HEK293 (cell line): ENCODE results near the gene RIPK4.

Experiments
- SP2 ChIP-seq: fragments of 450-650 bp; formaldehyde crosslinking; IDR thresholded peaks from 2 replicates; pipeline ENCODE4 v1.5.1; 2016; ENCODE audit warnings: missing biosample characterization, missing genetic modification characterization
- YY1 ChIP-seq: fragments of 450-650 bp; formaldehyde crosslinking; IDR thresholded peaks from 2 replicates; pipeline ENCODE4 v1.5.1; 2018; ENCODE audit warnings: missing biosample characterization, missing genetic modification characterization
- ZNF138 ChIP-seq: fragments of 450-650 bp; formaldehyde crosslinking; IDR thresholded peaks from 2 replicates; pipeline ENCODE4 v1.5.1; 2016; ENCODE audit warnings: missing biosample characterization, missing genetic modification characterization, borderline replicate concordance
- ZNF274 ChIP-seq, 2 experiments: fragments of 200-500 bp in 1 of 2; fragments of 450-650 bp in 1 of 2; sonication (Bioruptor generic) in 1 of 2; formaldehyde crosslinking in 1 of 2; IDR thresholded peaks; 2 replicates each; pipeline versions ENCODE4 v1.5.1 to v1.6.1; 2014 to 2016; ENCODE audit warnings: borderline replicate concordance in 1 of 2, inconsistent platforms in 1 of 2, low read length in 1 of 2, missing biosample characterization in 1 of 2, missing genetic modification characterization in 1 of 2
- ZNF558 ChIP-seq: fragments of 450-650 bp; formaldehyde crosslinking; IDR thresholded peaks from 2 replicates; pipeline ENCODE4 v1.5.1; 2016; ENCODE audit warnings: missing biosample characterization, missing genetic modification characterization
- ZNF654 ChIP-seq: fragments of 450-650 bp; formaldehyde crosslinking; IDR thresholded peaks from 2 replicates; pipeline ENCODE4 v1.5.1; 2016; ENCODE audit warnings: low read depth, missing biosample characterization, missing genetic modification characterization
- TF ChIP-seq, protein P1 (sequence below): fragments of 450-650 bp; formaldehyde crosslinking; IDR thresholded peaks from 2 replicates; pipeline ENCODE4 v1.5.1; 2016; ENCODE audit warnings: missing biosample characterization, missing genetic modification characterization, low read depth
- TF ChIP-seq, protein P2 (sequence below): fragments of 450-650 bp; formaldehyde crosslinking; IDR thresholded peaks from 2 replicates; pipeline ENCODE4 v1.5.1; 2016; ENCODE audit warnings: missing biosample characterization, missing genetic modification characterization
- TF ChIP-seq, protein P3 (sequence below): fragments of 450-650 bp; formaldehyde crosslinking; IDR thresholded peaks from 2 replicates; pipeline ENCODE4 v1.5.1; 2016; ENCODE audit warnings: missing biosample characterization, missing genetic modification characterization
- TF ChIP-seq, protein P4 (sequence below): fragments of 450-650 bp; formaldehyde crosslinking; IDR thresholded peaks from 2 replicates; pipeline ENCODE4 v1.5.1; 2016; ENCODE audit warnings: missing biosample characterization, missing genetic modification characterization
- TF ChIP-seq, protein P5 (sequence below): fragments of 450-650 bp; formaldehyde crosslinking; IDR thresholded peaks from 2 replicates; pipeline ENCODE4 v1.5.1; 2016; ENCODE audit warnings: missing biosample characterization, missing genetic modification characterization

DNA sequence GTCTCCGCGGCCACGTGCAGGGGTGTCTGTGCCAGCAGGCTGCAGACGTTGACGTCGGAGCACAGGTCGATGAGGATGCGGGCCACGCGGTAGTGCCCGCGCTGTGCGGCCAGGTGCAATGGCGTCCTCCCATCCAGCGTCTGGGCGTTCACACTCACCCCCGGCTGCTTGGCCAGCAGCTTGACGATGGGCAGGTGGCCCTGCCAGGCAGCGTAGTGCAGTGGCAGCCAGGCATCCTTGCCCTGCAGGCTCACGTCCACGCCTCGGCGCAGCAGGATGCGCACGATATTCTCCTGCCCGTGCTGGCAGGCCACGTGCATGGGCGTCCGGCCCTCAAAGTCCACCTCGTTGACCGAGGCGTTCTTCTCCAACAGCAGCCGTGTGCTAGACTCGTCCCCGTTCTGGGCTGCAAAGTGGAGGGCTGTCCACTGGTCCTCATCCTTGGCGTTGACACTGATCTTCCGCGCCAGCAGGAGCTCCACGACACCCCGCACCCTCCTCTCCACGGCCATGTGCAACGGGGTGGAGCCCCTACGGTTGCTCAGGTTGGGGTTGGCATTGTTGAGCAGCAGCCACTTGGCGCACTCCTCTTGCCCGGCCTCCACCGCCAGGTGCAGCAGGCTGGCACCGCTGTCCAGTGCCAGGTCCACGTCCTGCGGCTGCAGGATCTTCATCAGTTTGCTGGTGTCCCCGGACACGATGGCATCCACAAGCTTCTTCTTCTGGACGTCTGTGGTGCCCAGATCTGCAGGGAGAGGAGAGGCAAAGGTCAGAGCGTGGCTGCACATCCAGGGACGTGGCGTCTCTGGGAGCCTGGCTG is 25.4 kb downstream of the RIPK4 start:
- TF ChIP-seq, protein P1, sequence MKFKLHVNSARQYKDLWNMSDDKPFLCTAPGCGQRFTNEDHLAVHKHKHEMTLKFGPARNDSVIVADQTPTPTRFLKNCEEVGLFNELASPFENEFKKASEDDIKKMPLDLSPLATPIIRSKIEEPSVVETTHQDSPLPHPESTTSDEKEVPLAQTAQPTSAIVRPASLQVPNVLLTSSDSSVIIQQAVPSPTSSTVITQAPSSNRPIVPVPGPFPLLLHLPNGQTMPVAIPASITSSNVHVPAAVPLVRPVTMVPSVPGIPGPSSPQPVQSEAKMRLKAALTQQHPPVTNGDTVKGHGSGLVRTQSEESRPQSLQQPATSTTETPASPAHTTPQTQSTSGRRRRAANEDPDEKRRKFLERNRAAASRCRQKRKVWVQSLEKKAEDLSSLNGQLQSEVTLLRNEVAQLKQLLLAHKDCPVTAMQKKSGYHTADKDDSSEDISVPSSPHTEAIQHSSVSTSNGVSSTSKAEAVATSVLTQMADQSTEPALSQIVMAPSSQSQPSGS (tag by site-specific recombination) = no peak
- TF ChIP-seq ZNF138 (tag by site-specific recombination) (no peak), ZNF654 (tag by site-specific recombination) (no peak), ZNF274 (IDR thresholded peaks at IDR 0.05; ENCODE audit: low read length) (no peak), ZNF274 (tag by site-specific recombination; IDR thresholded peaks at IDR 0.05; ENCODE audit: borderline replicate concordance) (no peak), SP2 (tag by site-specific recombination) (no peak), YY1 (no peak), ZNF558 (no peak)
- TF ChIP-seq, protein P2, sequence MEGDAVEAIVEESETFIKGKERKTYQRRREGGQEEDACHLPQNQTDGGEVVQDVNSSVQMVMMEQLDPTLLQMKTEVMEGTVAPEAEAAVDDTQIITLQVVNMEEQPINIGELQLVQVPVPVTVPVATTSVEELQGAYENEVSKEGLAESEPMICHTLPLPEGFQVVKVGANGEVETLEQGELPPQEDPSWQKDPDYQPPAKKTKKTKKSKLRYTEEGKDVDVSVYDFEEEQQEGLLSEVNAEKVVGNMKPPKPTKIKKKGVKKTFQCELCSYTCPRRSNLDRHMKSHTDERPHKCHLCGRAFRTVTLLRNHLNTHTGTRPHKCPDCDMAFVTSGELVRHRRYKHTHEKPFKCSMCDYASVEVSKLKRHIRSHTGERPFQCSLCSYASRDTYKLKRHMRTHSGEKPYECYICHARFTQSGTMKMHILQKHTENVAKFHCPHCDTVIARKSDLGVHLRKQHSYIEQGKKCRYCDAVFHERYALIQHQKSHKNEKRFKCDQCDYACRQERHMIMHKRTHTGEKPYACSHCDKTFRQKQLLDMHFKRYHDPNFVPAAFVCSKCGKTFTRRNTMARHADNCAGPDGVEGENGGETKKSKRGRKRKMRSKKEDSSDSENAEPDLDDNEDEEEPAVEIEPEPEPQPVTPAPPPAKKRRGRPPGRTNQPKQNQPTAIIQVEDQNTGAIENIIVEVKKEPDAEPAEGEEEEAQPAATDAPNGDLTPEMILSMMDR = no peak
- TF ChIP-seq, protein P3, sequence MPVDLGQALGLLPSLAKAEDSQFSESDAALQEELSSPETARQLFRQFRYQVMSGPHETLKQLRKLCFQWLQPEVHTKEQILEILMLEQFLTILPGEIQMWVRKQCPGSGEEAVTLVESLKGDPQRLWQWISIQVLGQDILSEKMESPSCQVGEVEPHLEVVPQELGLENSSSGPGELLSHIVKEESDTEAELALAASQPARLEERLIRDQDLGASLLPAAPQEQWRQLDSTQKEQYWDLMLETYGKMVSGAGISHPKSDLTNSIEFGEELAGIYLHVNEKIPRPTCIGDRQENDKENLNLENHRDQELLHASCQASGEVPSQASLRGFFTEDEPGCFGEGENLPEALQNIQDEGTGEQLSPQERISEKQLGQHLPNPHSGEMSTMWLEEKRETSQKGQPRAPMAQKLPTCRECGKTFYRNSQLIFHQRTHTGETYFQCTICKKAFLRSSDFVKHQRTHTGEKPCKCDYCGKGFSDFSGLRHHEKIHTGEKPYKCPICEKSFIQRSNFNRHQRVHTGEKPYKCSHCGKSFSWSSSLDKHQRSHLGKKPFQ (tag by site-specific recombination) = no peak
- TF ChIP-seq, protein P4, sequence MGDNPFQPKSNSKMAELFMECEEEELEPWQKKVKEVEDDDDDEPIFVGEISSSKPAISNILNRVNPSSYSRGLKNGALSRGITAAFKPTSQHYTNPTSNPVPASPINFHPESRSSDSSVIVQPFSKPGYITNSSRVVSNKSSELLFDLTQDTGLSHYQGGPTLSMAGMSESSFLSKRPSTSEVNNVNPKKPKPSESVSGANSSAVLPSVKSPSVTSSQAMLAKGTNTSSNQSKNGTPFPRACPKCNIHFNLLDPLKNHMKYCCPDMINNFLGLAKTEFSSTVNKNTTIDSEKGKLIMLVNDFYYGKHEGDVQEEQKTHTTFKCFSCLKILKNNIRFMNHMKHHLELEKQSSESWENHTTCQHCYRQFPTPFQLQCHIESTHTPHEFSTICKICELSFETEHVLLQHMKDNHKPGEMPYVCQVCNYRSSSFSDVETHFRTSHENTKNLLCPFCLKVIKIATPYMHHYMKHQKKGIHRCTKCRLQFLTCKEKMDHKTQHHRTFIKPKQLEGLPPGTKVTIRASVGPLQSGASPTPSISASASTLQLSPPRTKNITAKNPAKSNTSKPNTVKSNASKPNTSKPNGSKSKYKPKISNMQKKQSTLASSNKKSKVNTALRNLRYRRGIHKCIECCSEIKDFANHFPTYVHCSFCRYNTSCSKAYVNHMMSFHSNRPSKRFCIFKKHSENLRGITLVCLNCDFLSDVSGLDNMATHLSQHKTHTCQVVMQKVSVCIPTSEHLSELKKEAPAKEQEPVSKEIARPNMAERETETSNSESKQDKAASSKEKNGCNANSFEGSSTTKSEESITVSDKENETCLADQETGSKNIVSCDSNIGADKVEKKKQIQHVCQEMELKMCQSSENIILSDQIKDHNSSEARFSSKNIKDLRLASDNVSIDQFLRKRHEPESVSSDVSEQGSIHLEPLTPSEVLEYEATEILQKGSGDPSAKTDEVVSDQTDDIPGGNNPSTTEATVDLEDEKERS (tag by site-specific recombination) = no peak
- TF ChIP-seq, protein P5, sequence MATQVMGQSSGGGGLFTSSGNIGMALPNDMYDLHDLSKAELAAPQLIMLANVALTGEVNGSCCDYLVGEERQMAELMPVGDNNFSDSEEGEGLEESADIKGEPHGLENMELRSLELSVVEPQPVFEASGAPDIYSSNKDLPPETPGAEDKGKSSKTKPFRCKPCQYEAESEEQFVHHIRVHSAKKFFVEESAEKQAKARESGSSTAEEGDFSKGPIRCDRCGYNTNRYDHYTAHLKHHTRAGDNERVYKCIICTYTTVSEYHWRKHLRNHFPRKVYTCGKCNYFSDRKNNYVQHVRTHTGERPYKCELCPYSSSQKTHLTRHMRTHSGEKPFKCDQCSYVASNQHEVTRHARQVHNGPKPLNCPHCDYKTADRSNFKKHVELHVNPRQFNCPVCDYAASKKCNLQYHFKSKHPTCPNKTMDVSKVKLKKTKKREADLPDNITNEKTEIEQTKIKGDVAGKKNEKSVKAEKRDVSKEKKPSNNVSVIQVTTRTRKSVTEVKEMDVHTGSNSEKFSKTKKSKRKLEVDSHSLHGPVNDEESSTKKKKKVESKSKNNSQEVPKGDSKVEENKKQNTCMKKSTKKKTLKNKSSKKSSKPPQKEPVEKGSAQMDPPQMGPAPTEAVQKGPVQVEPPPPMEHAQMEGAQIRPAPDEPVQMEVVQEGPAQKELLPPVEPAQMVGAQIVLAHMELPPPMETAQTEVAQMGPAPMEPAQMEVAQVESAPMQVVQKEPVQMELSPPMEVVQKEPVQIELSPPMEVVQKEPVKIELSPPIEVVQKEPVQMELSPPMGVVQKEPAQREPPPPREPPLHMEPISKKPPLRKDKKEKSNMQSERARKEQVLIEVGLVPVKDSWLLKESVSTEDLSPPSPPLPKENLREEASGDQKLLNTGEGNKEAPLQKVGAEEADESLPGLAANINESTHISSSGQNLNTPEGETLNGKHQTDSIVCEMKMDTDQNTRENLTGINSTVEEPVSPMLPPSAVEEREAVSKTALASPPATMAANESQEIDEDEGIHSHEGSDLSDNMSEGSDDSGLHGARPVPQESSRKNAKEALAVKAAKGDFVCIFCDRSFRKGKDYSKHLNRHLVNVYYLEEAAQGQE (tag by site-specific recombination) = no peak
